Measurements from ENCODE around the gene ANGEL2. TPM values are rescaled to one million over a fixed set of nuclear protein-coding genes. Genes with fewer than 3 reads are reported as not detected.

The ANGEL2 gene
- total and polyA plus RNA-seq, 2 experiments from 2014 or later = 15.2 to 49.6 TPM

GRCh38 chr1:212979340-212980122, 36.1 kb downstream of the ANGEL2 start:
- Histone ChIP-seq H3K27ac (ENCODE audit: low read depth) (peak overlapping the region; percentile 90), H3K4me2 (0 out of 2 replicates have a peak overlapping the region, but pooled peaks have one; percentile 32), H3K4me3 (no peak overlapping the region), H4K20me1 (replicated peaks; ENCODE audit: insufficient read depth) (peaks cover 51% of the 10 kb centered on the region), H3F3A (replicated peaks; ENCODE audit: low read depth) (peaks cover 98% of the 10 kb centered on the region), H3K79me2 (replicated peaks; ENCODE audit: insufficient read depth) (peaks cover 7% of the 10 kb centered on the region; the same call in 1 of the 2 replicates), H2AFZ (no peak overlapping the region), H3K4me1 (ENCODE audit: insufficient read depth) (peaks cover 81% of the 10 kb centered on the region), H3K9me2 (ENCODE audit: insufficient read depth) (peaks cover 1% of the 10 kb centered on the region; the same call in 1 of the 2 replicates), H3K27me3 (ENCODE audit: insufficient read depth) (no peaks in the 10 kb centered on the region), H3K36me3 (ENCODE audit: insufficient read depth) (peaks cover 72% of the 10 kb centered on the region)
- no peak for ATAC-seq
- Mint-ChIP-seq H3K27ac (0 out of 2 replicates have a peak overlapping the region, but pooled peaks have one; percentile 15), H3K27me3 (ENCODE audit: insufficient read depth, low read depth, poor library complexity) (peaks cover 28% of the 10 kb centered on the region), H3K4me1 (peaks cover 79% of the 10 kb centered on the region), H3K9me3 (no peaks in the 10 kb centered on the region; the same call in 2 of the 3 replicates), H3K36me3 (ENCODE audit: low read depth) (peaks cover 97% of the 10 kb centered on the region), H3K4me3 (no peak overlapping the region)
- no peak for DNase-seq (ENCODE audit: low spot score)
- TF ChIP-seq NANOG (IDR thresholded peaks at IDR 0.05; ENCODE audit: borderline replicate concordance) (no peak), ZNF114 (CRISPR knock-in tag; IDR thresholded peaks at IDR 0.05) (no peak), ZNF331 (CRISPR knock-in tag; IDR thresholded peaks at IDR 0.05; ENCODE audit: low read depth) (no peak)

DNA sequence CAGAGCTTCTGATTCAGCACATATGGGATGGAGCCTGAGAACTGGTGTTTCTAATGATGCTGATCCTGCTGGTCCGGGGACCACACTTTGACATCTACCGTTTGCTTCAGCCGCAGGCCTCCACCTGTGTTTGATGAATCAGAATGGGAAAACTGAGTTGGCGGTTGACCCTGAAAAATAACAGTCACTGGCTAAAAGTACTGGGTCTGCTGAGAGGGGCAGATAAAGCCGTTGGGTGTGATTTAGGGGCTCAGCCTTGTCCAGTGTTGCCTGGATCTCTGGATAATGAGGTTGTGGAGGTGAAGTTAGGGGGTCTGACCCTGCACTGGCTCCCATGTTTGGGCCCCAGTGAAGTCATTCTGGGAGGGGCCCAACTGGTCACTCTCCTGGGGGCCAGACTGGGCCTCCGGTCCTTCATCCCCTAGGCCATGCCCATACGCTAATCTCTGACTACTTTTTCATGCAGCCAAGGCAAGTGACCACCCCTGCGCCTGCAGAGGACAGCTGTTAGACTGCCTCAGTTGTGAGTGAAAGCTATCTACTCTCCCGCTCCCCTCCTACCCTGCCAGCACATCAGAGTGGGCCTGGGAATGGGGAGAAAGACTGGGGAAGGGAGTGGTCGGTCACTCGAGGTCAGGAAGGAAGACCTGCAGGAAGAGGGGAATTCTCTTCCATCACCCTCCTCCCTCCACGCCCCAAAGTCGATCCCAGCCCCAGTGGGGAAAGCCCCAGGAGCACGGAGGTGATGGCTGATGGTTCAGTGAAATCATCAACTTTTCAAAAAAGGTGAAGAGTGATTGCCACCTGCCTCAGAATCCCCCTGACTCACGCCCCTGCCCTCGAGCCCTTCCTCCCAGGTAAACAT, 37.7 kb downstream of the ANGEL2 start:
- Histone ChIP-seq H3K36me3 (ENCODE audit: insufficient read depth) (peaks cover 85% of the 10 kb centered on the region), H3F3A (replicated peaks; ENCODE audit: low read depth) (peaks cover 100% of the 10 kb centered on the region), H3K27me3 (ENCODE audit: insufficient read depth) (no peaks in the 10 kb centered on the region), H3K4me3 (no peak overlapping the region), H4K20me1 (replicated peaks; ENCODE audit: insufficient read depth) (peaks cover 58% of the 10 kb centered on the region), H3K9me2 (ENCODE audit: insufficient read depth) (no peaks in the 10 kb centered on the region), H3K79me2 (replicated peaks; ENCODE audit: insufficient read depth) (peaks cover 10% of the 10 kb centered on the region; the same call in 1 of the 2 replicates), H3K4me2 (no peak overlapping the region), H3K27ac (ENCODE audit: low read depth) (peak overlapping the region; percentile 84), H3K4me1 (ENCODE audit: insufficient read depth) (peaks cover 88% of the 10 kb centered on the region), H2AFZ (no peak overlapping the region)
- H3K4me1 Mint-ChIP-seq = peaks cover 81% of the 10 kb centered on the region
- no peak overlapping the region for H3K4me3 Mint-ChIP-seq
- H3K27ac Mint-ChIP-seq = peak overlapping the region; percentile 25
- ATAC-seq (no peak), DNase-seq (ENCODE audit: low spot score) (no peak)
- H3K36me3 Mint-ChIP-seq (ENCODE audit: low read depth) = peaks cover 98% of the 10 kb centered on the region
- H3K9me3 Mint-ChIP-seq = no peaks in the 10 kb centered on the region; the same call in 2 of the 3 replicates
- peaks cover 36% of the 10 kb centered on the region for H3K27me3 Mint-ChIP-seq (ENCODE audit: insufficient read depth, low read depth, poor library complexity)
- no peak for TF ChIP-seq REST (IDR thresholded peaks at IDR 0.05; ENCODE audit: unreplicated experiment)
- TF ChIP-seq ZNF114 (CRISPR knock-in tag; IDR thresholded peaks at IDR 0.05) = no peak
- no peak for TF ChIP-seq ZNF331 (CRISPR knock-in tag; IDR thresholded peaks at IDR 0.05; ENCODE audit: low read depth)
- no peak for TF ChIP-seq CREB1 (CRISPR knock-in tag; IDR thresholded peaks at IDR 0.05; ENCODE audit: low read depth)
- TF ChIP-seq, protein P1, sequence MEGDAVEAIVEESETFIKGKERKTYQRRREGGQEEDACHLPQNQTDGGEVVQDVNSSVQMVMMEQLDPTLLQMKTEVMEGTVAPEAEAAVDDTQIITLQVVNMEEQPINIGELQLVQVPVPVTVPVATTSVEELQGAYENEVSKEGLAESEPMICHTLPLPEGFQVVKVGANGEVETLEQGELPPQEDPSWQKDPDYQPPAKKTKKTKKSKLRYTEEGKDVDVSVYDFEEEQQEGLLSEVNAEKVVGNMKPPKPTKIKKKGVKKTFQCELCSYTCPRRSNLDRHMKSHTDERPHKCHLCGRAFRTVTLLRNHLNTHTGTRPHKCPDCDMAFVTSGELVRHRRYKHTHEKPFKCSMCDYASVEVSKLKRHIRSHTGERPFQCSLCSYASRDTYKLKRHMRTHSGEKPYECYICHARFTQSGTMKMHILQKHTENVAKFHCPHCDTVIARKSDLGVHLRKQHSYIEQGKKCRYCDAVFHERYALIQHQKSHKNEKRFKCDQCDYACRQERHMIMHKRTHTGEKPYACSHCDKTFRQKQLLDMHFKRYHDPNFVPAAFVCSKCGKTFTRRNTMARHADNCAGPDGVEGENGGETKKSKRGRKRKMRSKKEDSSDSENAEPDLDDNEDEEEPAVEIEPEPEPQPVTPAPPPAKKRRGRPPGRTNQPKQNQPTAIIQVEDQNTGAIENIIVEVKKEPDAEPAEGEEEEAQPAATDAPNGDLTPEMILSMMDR (conservative IDR thresholded peaks at IDR 0.05; ENCODE audit: low read depth in 2 of 2) = no peak
- no peak for TF ChIP-seq STAT1 (IDR thresholded peaks at IDR 0.05; ENCODE audit: unreplicated experiment)
